GM19395 (cell line): Measurements from ENCODE around the gene CGGBP1.
"Not testable (repeated sequence)": the region's sequence is repeated elsewhere in the genome, so short reads cannot be mapped to it uniquely, and the experiment has no call there.

Experiments used
- ATAC-seq: cut with Tn5 transposase; IDR thresholded peaks from one replicate; pipeline ENCODE4 v1.9.1; 2021; ENCODE audit warnings: mild to moderate bottlenecking, moderate library complexity; ENCODE audit not compliant: unreplicated experiment

Gene CGGBP1

GRCh38 chr3:88034491-88035275 is 24.1 kb downstream of the CGGBP1 start:
- ATAC-seq: no peak

- ATAC-seq: no peak
These were observed 25.0 kb downstream of the CGGBP1 start for GRCh38 chr3:88033808-88034207.

GRCh38 chr3:88033079-88033478 is 25.7 kb downstream of the CGGBP1 start:
- no peak for ATAC-seq

DNA sequence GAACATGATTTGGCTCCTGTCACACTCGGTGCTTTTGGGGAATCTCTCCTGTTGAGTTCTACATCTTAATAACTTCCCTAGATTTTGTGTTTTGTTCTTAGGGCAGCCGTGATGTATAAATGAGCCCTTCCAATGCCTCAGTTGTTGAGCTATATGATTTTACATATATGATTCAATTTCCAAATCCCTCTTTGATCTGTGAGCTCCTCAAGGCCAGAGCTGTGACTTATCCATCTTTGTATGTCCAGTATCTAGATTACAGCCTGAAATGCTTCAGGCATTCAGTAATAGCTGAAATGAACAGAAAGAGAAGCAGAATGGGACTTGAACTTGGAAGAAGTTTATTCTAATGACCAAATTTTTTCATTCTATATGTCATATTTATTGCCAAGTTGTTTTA is 26.6 kb downstream of the CGGBP1 start:
- ATAC-seq: peak; percentile 18

DNA sequence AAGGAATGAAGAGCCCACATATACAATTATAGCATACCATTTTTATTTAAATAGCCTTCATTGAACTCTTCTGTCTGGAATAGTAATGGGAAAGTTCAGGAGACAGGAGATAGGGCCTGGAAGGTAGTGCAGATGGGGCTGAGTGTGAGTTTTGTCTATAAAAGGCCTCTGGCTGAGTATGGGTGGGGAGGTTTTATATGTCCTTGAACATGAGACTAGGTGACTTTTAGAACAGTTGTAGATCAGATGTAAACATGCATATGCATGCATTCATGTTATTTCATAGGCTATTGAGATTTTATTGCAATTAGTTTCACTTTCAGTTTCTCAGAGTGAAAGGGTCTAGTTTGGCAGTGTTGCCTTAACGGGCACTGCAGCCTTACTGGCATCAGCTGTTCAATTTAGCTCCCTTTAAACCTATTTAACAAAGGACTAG is 27.1 kb downstream of the CGGBP1 start:
- ATAC-seq: peak; percentile 84

- ATAC-seq: no peak
These were observed 28.6 kb downstream of the CGGBP1 start for GRCh38 chr3:88030210-88030609.

DNA sequence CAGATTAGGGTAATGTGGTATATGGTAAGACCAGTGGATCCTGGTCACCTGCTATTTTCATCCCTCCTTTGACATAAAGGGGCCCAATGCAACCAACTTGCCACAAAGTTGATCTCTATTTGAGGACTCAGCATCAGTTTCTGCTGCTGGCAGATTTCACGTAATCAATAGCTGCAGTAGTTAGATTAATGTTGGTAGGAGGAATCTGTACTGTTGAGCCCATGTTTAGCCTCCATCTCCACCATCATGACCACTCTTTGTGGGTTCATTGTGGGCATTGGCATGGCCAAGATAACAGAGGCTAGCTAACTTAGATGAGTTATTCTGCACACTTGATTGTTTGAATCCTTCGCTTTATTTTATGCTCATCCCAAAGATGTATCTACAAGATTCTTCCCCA is 29.9 kb downstream of the CGGBP1 start:
- no peak for ATAC-seq

DNA sequence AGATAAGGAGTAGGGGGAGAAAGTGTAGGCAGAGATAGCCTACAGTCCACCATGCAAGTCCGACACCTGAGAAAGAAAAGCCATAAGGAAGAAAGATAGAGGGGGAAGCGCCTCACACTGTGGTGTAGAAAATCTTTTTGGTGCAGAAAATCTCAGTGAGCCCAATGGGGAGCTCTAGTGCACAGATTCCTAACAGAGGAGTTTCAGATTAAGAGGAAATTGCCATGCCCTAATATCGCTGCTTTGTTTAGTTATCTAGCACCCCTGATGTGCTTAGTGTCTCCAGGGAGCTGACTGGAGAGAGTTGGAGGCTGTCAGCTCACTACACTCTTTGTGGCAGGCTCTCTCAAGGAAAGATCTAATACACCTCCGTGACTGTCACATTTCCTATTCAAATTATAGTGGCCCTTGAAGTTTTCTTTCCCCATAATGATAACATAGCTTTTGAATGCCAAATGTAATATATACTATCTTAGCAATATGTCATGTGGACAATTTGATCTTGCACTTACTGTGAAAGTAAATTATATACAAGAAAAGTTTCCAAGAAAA is 33.7 kb downstream of the CGGBP1 start:
- ATAC-seq: no peak

DNA sequence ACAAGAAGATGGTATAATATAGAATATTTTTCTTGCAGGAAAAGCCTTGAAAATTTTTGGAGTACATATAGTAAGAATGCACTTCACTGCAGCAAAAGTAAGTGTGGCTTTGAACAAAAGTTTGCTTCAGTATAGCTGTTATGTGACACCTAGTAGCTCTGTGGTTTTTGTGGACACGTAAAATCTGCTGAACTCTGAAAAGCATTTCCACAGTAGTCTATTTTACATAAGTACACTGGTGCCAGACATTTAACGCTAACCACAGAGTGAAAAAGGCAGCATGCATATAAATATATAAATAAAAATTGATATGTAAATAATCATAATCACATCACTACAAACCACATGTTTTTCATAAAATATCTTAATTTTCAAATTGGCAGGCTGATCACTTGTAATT is 39.8 kb downstream of the CGGBP1 start:
- peak; percentile 95 for ATAC-seq

DNA sequence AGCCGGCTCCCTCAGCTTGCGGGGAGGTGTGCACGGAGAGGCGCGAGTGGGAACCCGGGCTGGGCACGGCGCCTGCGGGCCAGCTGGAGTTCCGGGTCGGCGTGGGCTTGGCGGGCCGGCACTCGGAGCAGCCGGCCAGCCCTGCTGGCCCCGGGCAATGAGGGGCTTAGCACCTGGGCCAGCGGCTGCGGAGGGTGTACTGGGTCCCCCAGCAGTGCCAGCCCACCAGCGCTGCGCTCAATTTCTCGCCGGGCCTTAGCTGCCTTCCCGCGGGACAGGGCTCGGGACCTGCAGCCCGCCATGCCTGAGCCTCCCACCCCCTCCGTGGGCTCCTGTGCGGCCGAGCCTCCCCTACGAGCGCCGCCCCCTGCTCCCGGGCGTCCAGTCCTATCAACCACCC is 43.1 kb downstream of the CGGBP1 start:
- not testable (repeated sequence) for ATAC-seq

DNA sequence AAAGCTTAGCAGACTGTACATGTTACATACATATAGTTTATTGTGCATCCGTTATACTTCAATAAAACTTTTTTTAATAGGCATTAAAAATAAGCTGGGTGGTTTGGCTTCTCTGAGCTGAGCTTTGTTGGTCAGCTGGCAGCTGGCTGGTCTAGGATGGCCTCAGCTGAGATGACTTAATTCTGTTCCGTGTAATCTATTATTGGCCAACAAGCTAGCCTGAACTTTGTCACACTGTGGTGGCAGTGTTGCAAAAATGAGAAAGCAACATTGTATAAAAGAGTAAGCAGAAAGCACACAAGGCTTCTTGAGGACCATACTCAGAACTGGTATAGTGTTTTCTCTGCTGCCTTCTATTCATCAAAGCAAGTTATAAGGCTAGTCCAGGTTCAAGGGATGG is 45.2 kb downstream of the CGGBP1 start:
- ATAC-seq: no peak

GRCh38 chr3:88010810-88011209 is 48.0 kb downstream of the CGGBP1 start:
- no peak for ATAC-seq

DNA sequence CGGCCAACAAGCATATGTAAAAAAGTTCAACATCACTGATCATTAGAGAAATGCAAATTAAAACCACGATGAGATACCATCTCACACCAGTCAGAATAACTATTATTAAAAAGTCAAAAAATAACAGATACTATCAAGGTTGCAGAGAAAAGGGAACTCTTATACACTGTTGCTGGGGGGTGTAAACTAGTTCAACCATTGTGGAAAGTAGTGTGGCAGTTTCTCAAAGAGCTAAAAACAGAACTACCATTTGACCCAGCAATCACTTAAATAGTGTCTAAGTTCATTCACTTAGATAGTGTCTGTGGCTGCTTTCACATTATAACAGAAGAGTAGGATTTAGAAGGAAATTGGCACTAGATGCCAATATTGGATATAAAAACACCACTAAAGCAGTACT is 49.7 kb downstream of the CGGBP1 start:
- ATAC-seq: no peak

- ATAC-seq: no peak
These were observed 53.7 kb downstream of the CGGBP1 start for GRCh38 chr3:88005066-88005465.

GRCh38 chr3:88003115-88003755 is 55.6 kb downstream of the CGGBP1 start:
- peak; percentile 38 for ATAC-seq

- ATAC-seq: no peak
These were observed 56.4 kb downstream of the CGGBP1 start for GRCh38 chr3:88002448-88002847.
